Measurements from ENCODE around the gene TIGD6. TPM values are rescaled to one million over a fixed set of nuclear protein-coding genes. Genes with fewer than 3 reads are reported as not detected.

Gene TIGD6
- total RNA-seq, 1 donor from 2014 or later: 4.1 TPM

DNA sequence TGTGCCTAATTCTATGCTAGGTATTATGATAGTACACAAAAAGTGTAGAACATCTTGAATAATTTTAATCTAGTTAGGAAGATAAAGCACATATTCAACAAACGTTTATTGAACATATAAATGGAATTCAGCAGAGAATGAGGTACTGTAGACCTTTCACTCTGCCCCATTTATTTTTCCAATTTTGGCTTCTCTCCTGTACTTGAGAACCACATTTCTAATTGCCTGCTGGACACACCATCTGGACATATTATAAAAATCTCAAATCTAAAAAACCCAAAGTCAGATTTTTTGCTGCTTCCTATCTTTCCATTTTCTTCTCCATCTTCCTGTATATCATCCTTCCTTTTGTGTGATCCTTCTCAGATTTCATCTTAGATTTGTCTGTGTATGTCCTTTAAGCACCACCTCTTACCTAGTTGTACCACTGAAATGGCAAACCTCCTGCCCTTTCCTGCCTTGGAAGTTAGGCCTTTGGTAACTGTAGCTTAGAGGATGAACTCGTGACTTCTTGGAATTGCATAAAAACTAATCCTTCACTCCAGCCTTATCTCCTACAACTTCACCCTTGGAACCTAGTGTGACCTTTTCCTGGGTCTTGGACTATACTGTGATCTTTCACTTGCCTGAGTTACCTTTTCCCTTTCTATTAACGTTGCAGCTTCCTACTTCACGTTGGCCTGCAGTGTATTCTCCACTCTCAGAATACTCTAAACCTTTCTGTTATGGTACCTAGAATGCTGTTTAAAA, 31.1 kb downstream of the TIGD6 start:
- Histone ChIP-seq H3K4me1 (no peaks in the 10 kb centered on the region), H4K20me1 (ENCODE audit: low read depth) (no peaks in the 10 kb centered on the region), H3K9me3 (ENCODE audit: low read depth) (no peaks in the 10 kb centered on the region), H3K27me3 (no peaks in the 10 kb centered on the region), H3K79me2 (ENCODE audit: low read depth) (no peaks in the 10 kb centered on the region), H3K36me3 (no peaks in the 10 kb centered on the region), H3K4me2 (no peak overlapping the region), H3F3A (ENCODE audit: low read depth) (no peaks in the 10 kb centered on the region), H2AFZ (replicated peaks) (no peak overlapping the region), H3K4me3 (no peak overlapping the region), H3K27ac (no peak overlapping the region), H3K9ac (no peak overlapping the region)
- Mint-ChIP-seq H3K4me1 (no peaks in the 10 kb centered on the region), H3K9me3 (no peaks in the 10 kb centered on the region), H3K4me3 (no peak overlapping the region), H3K27ac (no peak overlapping the region), H3K36me3 (no peaks in the 10 kb centered on the region), H3K27me3 (ENCODE audit: insufficient read depth, low read depth) (no peaks in the 10 kb centered on the region)
- no peak for DNase-seq (ENCODE audit: low spot score)
- TF ChIP-seq EZH2 (IDR thresholded peaks at IDR 0.05): no peak
- TF ChIP-seq, protein P1, sequence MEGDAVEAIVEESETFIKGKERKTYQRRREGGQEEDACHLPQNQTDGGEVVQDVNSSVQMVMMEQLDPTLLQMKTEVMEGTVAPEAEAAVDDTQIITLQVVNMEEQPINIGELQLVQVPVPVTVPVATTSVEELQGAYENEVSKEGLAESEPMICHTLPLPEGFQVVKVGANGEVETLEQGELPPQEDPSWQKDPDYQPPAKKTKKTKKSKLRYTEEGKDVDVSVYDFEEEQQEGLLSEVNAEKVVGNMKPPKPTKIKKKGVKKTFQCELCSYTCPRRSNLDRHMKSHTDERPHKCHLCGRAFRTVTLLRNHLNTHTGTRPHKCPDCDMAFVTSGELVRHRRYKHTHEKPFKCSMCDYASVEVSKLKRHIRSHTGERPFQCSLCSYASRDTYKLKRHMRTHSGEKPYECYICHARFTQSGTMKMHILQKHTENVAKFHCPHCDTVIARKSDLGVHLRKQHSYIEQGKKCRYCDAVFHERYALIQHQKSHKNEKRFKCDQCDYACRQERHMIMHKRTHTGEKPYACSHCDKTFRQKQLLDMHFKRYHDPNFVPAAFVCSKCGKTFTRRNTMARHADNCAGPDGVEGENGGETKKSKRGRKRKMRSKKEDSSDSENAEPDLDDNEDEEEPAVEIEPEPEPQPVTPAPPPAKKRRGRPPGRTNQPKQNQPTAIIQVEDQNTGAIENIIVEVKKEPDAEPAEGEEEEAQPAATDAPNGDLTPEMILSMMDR (IDR thresholded peaks at IDR 0.05): no peak
- no peak for TF ChIP-seq EZH2phosphoT487 (IDR thresholded peaks at IDR 0.05)

DNA sequence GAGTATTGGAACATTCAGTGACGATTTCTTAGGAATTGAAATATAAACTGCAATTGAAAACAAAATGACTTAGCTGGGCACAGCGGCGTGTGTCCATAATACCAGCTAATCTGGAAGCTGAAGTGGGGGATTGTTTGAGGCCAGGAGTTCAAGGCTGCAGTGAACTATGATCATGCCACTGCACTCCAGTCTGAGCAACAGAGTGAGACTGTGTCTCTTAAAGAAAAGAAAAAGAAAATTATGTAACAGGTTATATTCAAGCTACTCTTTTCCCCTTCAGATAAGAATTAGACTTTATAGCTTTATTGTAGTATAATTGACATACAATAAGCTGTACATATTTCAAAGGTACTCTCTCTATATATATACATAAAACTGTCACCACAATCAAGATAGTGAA, 33.5 kb downstream of the TIGD6 start:
- Histone ChIP-seq H3K4me1 (no peaks in the 10 kb centered on the region), H3K4me3 (no peak overlapping the region), H2AFZ (replicated peaks) (no peak overlapping the region), H3F3A (ENCODE audit: low read depth) (peaks cover under 1% of the 10 kb centered on the region), H3K27me3 (no peaks in the 10 kb centered on the region), H3K79me2 (ENCODE audit: low read depth) (no peaks in the 10 kb centered on the region), H3K9ac (no peak overlapping the region), H3K27ac (no peak overlapping the region), H3K9me3 (ENCODE audit: low read depth) (no peaks in the 10 kb centered on the region), H3K4me2 (no peak overlapping the region), H3K36me3 (no peaks in the 10 kb centered on the region), H4K20me1 (ENCODE audit: low read depth) (no peaks in the 10 kb centered on the region)
- Mint-ChIP-seq H3K27me3 (ENCODE audit: insufficient read depth, low read depth) (no peaks in the 10 kb centered on the region), H3K27ac (no peak overlapping the region), H3K4me3 (no peak overlapping the region), H3K36me3 (peaks cover 2% of the 10 kb centered on the region), H3K9me3 (no peaks in the 10 kb centered on the region), H3K4me1 (no peaks in the 10 kb centered on the region)
- no peak for DNase-seq (ENCODE audit: low spot score)
- TF ChIP-seq, protein P1 (IDR thresholded peaks at IDR 0.05): no peak
- TF ChIP-seq EZH2phosphoT487 (IDR thresholded peaks at IDR 0.05): no peak
- no peak for TF ChIP-seq EZH2 (IDR thresholded peaks at IDR 0.05)

DNA sequence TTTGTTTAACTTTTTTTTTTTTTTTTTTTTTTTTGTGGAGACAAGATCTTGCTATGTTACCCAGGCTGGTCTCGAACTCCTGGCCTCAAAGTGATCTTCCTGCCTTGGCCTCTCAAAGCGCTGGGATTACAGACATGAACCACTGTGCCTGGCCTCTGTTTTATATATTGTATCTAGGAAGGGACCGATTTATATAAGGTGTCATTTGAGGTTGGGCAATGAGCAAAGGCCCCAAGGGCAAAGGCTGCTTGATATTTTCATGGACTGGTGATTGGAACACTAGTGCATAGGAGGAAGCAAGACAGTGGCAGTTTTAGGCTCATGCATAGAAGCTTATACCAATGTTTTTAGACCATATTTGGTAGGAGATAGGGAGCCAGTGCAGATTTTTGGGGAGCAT, 36.7 kb downstream of the TIGD6 start:
- no peak overlapping the region for H3K4me3 Mint-ChIP-seq
- Histone ChIP-seq H3K4me2 (no peak overlapping the region), H3K4me3 (no peak overlapping the region), H3K9ac (no peak overlapping the region), H3K27me3 (peaks cover 9% of the 10 kb centered on the region), H3K4me1 (peaks cover 7% of the 10 kb centered on the region), H4K20me1 (ENCODE audit: low read depth) (no peaks in the 10 kb centered on the region), H3K79me2 (ENCODE audit: low read depth) (no peaks in the 10 kb centered on the region), H3K27ac (no peak overlapping the region), H2AFZ (replicated peaks) (no peak overlapping the region), H3K9me3 (ENCODE audit: low read depth) (no peaks in the 10 kb centered on the region), H3K36me3 (no peaks in the 10 kb centered on the region), H3F3A (ENCODE audit: low read depth) (peaks cover 18% of the 10 kb centered on the region)
- peaks cover 16% of the 10 kb centered on the region for H3K4me1 Mint-ChIP-seq
- no peak for DNase-seq (ENCODE audit: low spot score)
- TF ChIP-seq EZH2phosphoT487 (IDR thresholded peaks at IDR 0.05) (no peak), EZH2 (IDR thresholded peaks at IDR 0.05) (no peak)
- TF ChIP-seq, protein P1 (IDR thresholded peaks at IDR 0.05): no peak
- peaks cover 2% of the 10 kb centered on the region for H3K36me3 Mint-ChIP-seq
- no peaks in the 10 kb centered on the region for H3K9me3 Mint-ChIP-seq
- no peak overlapping the region for H3K27ac Mint-ChIP-seq
- H3K27me3 Mint-ChIP-seq (ENCODE audit: insufficient read depth, low read depth): peaks cover 10% of the 10 kb centered on the region

All from neural progenitor cell (in vitro differentiated cells).